HG02943 (cell line): ENCODE measurements around the gene SULT1A4.
A peak's percentile ranks its signal among the peaks of the same experiment; 100 is the strongest.
"Not testable (repeated sequence)": the region's sequence is repeated elsewhere in the genome, so short reads cannot be mapped to it uniquely, and the experiment has no call there.

Source experiments
- ATAC-seq: cut with Tn5 transposase; IDR thresholded peaks from one replicate; pipeline ENCODE4 v1.9.1; 2021; ENCODE audit warnings: mild to moderate bottlenecking, low read depth, moderate library complexity; ENCODE audit not compliant: unreplicated experiment

SULT1A4 gene

DNA sequence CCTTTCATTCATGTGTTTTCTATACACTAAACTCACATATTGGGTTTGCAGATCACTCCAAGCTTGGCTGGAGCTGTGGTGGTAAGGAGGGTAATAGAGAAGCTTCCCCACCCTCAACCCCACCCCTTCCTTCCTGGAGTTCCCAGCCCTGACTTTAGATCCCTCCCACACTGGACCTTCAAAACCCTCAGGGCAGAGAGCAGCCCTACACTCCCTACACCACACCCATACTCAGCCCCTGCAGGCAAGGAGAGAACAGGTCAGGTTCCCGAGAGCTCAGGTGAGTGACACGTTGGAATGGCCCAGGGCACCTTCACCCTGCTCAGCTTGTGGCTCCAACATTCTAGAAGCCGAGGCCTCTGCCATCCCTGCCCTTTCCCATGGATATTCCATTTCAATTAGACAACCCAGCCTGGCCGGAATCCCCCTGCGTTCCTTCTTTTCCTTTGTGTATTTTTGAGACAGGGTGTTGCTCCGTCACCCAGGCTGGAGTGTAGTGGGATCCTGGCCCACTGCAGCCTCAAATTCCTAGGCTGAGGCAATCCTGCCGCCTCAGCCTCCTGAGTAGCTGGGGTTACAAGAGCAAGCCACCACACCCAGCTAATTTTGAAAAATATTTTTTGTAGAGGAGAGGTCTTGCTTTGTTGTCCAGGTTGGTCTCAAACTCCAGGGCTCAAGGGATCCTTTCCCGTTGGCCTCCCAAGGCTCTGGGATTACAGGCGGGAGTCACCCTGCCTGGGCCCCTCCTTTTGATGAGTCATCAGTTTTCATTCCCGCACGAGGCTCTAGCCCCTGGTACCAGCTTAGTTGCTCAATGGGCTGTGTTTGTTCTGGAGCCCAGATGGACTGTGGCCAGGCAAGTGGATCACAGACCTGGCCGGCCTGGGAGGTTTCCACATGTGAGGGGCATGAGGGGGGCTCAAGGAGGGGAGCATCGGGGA is at the start of gene SULT1A4:
Gene SULT1A4 (plus strand): TSS at position 208 of the 941 bp plus-strand sequence. CDS start 1,473 bp downstream, outside the sequence.
- not testable (repeated sequence) for ATAC-seq

DNA sequence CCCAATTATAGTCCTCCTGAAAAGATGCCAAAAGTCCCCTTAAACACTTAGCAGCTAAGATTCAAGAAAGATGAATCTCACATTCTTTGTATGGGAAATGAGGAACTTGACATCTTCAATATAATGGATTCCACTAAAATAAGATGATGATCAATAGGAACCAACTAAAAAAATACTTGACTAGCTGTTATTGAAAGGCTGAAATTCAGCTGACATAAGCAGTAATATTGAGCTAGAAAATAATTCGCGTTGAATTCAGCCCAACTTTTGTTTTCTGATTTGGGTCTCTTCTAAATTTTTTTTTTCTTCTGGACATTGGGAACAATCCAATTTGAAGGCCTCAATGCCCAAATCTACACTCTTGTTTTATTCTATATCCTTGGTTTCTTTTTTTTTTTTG is 36.1 kb upstream of the SULT1A4 start:
- not testable (repeated sequence) for ATAC-seq

DNA sequence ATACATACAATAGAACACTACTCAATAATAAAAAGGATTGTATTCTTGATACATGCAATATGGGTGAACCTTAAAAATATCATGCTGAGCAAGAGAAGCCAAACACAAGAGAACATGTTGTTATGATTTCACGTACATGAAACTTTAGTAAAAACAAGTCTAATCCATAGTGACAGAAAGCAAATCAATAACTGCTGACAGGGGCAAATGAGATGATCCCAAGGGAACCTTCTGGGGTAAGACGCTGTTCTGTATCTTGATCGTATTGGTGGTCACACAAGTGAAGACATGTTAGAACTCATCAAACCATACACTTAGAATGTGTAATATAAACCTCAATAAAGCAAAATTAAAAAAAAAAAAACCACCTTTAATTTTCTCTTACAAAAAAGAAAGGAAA is 34.3 kb upstream of the SULT1A4 start:
- ATAC-seq = not testable (repeated sequence)

DNA sequence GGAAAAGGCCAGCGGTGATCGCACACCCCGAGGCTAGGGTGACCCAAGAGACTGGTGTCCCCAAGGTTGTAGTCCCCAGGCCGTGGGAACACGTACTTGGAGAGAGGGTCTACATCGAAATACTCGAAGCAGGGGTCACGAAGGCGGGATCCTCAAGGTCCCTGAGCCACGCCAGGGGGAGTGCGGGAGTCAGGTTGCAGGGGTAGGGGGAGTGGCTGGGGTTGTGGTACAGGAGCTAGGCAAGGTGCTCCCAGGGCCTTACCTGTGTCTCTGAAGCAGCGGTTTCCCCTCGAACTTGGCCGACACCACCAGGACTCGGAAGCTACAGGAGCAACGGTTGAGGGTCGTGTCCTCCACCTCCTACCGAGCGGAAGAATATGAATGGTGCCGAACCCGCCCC is 6.0 kb upstream of the SULT1A4 start:
- peak; percentile 3 for ATAC-seq

DNA sequence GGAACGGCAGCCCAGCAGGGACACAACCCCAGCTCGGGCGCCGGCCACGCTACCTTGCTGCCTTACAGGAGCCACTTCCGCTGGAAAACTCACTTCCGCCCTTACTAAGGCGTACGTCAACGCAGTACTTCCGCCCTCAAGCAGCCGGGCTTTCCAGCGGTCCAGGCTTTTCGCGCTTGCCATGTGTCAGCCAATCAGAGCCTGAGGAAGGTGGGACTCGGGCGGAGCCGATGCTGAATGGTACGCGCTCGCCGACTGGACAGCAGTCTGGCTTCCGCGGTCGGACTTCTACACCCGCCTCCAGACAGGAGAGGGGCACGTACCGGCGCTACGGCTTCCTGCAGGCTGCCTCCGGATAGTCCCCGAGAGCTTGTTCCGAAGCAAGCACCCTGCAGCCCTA is 5.4 kb upstream of the SULT1A4 start, which contains the start of the genes BOLA2 and SLX1B:
Gene BOLA2 (minus strand): TSS at position 83 of the 400 bp plus-strand sequence. CDS start 98 bp downstream, outside the sequence.
Gene SLX1B (plus strand): TSS at position 265 of the 400 bp plus-strand sequence.
- peak; percentile 80 for ATAC-seq

DNA sequence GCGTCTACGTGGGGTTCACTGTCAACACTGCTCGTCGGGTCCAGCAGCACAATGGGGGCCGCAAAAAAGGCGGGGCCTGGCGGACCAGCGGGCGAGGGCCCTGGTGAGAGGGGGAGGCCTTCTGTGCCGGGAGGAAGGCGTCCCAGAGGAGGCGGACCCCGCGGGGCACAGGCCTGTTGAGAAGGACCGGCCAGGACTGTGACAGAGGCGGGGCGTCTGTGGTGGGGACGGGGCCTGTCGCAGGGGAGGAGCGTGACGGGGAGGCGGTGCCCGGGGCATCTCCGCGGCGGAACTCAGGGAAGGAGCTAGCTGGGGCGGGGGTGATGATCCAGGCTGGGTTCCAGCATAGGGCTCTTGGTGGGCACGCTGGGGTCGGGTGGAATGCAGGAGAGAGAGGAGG is 4.9 kb upstream of the SULT1A4 start:
- peak; percentile 57 for ATAC-seq

DNA sequence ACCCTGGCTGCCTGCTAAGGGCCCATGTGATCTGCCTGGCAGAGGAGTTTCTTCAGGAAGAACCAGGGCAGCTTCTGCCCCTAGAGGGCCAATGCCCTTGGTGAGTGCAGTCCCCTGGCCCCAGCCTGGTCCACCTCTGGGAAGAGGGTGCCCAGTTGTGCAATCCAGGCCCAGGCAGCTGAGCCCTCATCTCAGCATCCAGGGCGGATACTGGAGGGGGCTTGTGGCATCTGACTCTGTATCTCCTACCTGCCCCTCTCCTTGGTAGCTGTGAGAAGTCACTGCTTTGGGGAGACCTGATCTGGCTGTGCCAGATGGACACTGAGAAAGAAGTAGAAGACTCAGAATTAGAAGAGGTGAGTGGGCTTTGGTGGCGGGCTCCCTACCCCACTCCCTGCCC is 2.1 kb upstream of the SULT1A4 start:
- ATAC-seq = not testable (repeated sequence)

DNA sequence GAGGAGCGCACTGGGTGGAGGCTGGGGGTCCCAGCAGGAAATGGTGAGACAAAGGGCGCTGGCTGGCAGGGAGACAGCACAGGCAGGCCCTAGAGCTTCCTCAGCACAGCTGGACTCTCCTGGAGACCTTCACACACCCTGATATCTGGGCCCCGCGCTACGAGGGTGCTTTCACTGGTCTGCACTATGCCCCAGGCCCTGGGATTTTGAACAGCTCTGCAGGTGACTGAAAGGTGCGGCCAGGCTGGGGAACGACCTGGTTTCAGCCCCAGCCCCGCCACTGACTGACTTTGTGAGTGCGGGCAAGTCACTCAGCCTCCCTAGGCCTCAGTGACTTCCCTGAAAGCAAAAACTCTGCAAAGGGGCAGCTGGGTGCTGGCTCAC is 926 bp downstream of the SULT1A4 start:
- ATAC-seq = not testable (repeated sequence)

DNA sequence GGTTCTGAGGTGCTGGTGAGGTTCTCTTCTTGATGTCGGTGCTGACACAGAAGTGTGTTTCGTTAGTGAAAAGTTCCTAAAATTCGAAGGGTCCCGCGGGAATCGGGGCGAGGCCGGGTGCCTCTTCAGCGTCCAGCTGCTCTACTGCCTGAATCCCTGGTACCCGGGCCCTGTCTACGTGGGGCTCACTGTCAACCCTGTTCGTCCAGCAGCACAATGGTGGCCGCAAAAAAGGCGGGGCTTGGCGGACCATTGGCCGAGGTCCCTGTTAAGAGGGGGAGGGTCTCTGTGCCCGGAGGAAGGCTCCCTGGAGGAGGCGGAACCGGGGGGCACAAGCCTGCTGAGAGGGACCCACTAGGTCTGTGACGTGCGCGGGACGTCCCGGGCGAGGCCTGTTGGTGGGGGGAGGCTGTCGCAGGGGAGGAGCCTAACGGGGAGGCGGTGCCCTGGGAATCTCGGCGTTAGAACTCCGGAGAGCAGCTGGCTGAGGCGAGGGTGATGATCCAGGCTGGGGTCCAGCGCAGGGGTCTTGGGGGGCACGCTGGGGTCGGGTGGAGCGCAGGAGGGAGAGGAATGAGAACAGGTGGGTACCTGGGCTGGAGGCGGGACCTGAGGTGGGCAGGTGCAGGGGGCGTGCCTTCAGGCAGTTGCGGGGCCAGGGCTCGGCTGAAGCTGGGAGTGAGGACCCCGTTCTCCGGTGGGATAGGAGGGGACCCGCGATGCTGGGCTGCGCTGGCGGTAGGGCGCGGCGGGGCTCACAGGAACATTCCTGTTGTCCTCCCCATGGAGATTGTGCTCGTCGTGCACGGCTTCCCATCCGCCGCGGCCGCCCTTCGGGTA is 6.5 kb downstream of the SULT1A4 start:
- not testable (repeated sequence) for ATAC-seq

DNA sequence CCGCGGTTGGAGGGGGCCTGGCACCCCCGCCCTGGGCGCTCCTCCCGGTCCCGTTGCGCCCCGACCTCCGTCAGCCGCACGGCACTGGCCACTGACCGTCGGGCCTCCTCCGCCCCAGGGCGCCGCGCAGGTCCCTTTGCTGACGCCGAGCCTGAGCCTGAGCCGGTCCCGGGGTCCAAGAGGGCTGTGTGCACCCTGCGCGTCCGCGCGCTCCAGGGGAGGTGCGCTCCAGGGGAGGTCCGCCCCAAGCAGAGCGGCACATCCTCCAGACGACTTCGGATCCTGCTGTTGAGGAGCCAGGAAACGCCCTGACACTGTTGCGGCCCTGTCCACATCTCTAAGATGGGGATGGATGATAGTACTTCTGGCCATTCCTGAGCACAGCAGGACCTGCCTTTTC is 7.2 kb downstream of the SULT1A4 start:
- ATAC-seq = not testable (repeated sequence)

DNA sequence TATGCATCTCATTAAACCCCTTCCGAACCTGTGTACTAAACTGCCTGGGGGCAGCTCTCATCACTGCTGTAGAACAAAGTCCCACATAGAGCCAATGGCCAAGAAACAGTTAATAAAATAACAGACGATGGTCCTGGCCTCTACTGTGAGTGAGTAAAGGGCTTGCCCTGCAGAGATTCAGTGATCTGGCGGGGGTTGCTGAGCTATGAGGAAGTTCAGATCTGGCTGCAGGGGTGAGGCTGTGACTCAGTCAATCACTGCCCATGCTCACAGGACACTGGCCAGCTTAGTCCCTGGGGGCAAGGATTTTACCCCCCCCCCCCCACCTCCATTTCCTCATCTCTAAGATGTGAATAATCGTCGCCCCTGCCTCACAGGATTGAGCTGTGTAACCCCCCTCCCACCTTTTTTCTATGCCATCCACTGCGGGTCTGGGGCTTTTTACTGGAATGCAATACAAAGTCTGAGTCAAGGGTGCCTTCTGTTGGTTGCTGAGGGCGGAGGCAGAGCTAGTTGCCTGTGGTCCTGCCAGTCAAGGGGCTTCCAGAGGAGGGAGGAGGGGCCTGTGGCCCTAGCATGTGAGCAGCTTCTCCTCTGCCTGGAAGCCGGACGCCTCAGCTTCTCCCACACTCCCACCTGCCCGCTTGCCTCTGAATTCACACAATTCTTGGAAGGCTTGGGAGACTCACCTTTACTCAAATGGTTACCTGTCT is 8.1 kb downstream of the SULT1A4 start:
- not testable (repeated sequence) for ATAC-seq

DNA sequence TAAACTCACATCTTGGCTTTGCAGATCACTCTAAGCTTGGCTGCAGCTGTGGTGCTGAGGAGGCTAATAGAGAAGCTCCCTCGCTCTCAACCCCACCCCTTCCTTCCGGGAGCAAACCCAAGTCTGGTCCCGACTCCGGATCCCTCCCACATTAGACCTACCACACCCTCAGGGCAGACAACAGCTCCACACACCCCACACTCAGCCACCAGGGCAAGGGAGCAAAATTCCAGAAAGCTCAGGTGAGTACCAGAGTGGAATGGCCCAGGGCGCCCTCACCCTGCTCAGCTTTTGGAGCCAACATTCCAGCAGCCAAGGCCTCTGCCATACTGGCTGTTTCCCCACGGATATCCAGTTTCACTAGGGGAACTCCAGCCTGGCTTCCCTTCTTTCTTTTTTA is 9.9 kb downstream of the SULT1A4 start:
- ATAC-seq = not testable (repeated sequence)

DNA sequence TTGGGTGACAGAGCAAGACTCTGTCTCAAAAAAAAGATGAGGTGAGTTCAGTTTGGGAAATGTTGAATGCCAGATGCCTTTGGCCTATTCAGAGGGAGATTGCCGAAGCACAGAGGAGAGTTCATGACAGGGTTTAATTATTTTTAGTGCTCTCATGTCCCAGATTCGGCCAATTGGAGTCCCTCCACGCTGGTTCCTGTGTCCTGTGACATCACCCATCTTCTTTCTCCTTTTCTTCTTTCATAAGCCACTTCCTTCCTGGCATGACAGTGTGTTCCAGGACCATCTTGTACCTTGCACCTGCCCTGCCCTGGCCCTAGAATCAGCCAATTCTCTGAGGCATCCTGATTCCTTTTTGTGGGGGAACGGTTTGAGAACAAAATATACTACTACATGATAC is 12.4 kb downstream of the SULT1A4 start:
- not testable (repeated sequence) for ATAC-seq

DNA sequence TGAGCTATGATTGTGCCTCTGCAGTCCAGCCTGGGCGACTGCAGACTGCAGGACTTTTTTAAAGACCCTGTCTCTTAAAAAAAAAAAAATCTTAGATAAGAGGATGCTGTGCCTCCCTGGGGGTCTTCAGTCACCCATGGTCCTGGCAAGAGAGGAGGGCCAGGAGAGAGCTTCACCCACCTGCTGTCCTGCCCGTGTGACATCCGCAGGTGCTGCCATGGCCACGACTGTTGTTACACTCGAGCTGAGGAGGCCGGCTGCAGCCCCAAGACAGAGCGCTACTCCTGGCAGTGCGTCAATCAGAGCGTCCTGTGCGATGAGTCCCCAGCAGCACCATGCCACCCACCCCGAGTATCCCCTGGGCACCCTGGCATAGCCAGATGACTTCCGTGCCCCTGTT is 22.6 kb downstream of the SULT1A4 start:
- ATAC-seq = not testable (repeated sequence)

DNA sequence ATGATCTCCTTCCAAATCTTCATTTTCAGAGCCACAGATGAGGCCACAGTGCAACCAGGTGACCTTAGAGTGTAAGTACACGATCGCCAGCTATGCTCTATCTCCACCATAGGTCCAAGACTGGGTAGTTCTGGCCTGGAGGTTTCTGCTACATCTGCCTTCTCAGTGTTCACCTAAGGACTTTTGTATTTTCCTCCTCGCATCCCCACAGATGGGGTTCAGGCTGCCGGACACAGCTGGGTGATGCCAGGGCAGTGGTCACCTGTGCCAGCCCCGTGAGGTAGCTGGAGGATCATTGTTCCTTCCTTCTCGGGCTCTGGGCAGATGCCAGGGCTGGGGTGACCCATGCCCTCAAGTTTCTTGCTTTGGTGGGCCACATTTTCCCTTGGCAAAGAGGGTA is 46.6 kb downstream of the SULT1A4 start, which contains the start of gene NPIPB12:
Gene NPIPB12 (minus strand): TSS at position 101 of the 400 bp plus-strand sequence.
- ATAC-seq = not testable (repeated sequence)
